ENCODE data around the gene CHST15.

DNA sequence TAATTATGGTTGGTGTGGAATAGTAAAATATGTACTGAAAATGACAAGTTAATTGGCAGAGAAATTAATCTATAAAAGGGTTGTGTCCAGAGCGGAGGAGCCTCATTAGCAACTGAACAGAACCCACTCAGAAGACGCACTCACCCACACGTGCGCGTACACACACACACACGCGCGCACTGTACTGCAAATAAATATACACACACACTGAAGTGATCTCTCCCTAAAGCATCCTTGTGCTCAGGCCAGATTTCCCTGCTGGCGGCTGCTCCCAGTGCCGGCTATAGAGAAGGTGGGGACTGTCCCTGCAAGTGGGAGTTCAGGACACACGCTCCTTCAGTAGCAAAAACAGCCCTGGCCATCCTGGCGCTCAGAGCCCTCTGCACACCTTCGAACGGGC is 85.2 kb downstream of the CHST15 start:
- TF ChIP-seq GABPA (IDR thresholded peaks at IDR 0.05 in 1 of 2, conservative IDR thresholded peaks at IDR 0.05 in 1 of 2): no peak
- TF ChIP-seq, protein P1, sequence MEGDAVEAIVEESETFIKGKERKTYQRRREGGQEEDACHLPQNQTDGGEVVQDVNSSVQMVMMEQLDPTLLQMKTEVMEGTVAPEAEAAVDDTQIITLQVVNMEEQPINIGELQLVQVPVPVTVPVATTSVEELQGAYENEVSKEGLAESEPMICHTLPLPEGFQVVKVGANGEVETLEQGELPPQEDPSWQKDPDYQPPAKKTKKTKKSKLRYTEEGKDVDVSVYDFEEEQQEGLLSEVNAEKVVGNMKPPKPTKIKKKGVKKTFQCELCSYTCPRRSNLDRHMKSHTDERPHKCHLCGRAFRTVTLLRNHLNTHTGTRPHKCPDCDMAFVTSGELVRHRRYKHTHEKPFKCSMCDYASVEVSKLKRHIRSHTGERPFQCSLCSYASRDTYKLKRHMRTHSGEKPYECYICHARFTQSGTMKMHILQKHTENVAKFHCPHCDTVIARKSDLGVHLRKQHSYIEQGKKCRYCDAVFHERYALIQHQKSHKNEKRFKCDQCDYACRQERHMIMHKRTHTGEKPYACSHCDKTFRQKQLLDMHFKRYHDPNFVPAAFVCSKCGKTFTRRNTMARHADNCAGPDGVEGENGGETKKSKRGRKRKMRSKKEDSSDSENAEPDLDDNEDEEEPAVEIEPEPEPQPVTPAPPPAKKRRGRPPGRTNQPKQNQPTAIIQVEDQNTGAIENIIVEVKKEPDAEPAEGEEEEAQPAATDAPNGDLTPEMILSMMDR (IDR thresholded peaks at IDR 0.05; ENCODE audit: low read depth, low read length, missing input control): no peak
- no peak for TF ChIP-seq FOXA1 (IDR thresholded peaks at IDR 0.05)
- no peak for TF ChIP-seq SP1 (IDR thresholded peaks at IDR 0.05)
- no peak for TF ChIP-seq JUND (IDR thresholded peaks at IDR 0.05)
- TF ChIP-seq EGR1 (IDR thresholded peaks at IDR 0.05; ENCODE audit: low read depth in 2 of 2): no peak
- no peak for TF ChIP-seq TAF1 (conservative IDR thresholded peaks at IDR 0.05)
